ENCODE data around the gene IPO11. TPM values are rescaled to one million over a fixed set of nuclear protein-coding genes. Genes with fewer than 3 reads are reported as not detected.
"Not testable (repeated sequence)": the region's sequence is repeated elsewhere in the genome, so short reads cannot be mapped to it uniquely, and the experiment has no call there.

The IPO11 gene
- total RNA-seq, 1 donor from 2014 or later: 18.3 TPM

DNA sequence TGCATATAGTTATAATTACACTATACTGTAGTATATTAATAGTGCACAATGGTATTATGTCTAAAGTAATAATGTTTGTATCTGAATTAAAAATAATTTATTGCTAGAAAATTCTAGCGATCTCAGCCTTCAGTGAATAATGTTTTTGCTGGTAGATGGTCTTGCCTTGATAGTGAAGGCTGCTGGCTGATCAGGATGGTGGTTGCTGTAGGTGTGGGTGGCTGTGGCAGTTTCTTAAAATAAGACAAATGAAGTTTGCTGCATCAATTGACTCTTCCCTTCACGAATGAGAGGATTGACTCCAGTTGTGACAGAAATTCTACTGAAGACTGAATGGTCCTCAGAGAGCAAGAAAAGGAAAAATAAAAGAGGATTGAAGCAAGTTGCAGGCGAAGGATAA is 146.4 kb downstream of the IPO11 start:
- no peak for DNase-seq (ENCODE audit: low read depth)
- H3K27me3 ChIP-seq (ENCODE audit: control insufficient read depth, insufficient read depth, low read length): no peaks in the 10 kb centered on the region
- H3K36me3 ChIP-seq (ENCODE audit: control insufficient read depth, insufficient read depth, low read length): no peaks in the 10 kb centered on the region
- TF ChIP-seq, protein P1, sequence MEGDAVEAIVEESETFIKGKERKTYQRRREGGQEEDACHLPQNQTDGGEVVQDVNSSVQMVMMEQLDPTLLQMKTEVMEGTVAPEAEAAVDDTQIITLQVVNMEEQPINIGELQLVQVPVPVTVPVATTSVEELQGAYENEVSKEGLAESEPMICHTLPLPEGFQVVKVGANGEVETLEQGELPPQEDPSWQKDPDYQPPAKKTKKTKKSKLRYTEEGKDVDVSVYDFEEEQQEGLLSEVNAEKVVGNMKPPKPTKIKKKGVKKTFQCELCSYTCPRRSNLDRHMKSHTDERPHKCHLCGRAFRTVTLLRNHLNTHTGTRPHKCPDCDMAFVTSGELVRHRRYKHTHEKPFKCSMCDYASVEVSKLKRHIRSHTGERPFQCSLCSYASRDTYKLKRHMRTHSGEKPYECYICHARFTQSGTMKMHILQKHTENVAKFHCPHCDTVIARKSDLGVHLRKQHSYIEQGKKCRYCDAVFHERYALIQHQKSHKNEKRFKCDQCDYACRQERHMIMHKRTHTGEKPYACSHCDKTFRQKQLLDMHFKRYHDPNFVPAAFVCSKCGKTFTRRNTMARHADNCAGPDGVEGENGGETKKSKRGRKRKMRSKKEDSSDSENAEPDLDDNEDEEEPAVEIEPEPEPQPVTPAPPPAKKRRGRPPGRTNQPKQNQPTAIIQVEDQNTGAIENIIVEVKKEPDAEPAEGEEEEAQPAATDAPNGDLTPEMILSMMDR (IDR thresholded peaks at IDR 0.05; ENCODE audit: insufficient read depth, low read length, poor library complexity, severe bottlenecking): no peak
- no peak overlapping the region for H3K4me3 ChIP-seq (ENCODE audit: low read depth, low read length)

DNA sequence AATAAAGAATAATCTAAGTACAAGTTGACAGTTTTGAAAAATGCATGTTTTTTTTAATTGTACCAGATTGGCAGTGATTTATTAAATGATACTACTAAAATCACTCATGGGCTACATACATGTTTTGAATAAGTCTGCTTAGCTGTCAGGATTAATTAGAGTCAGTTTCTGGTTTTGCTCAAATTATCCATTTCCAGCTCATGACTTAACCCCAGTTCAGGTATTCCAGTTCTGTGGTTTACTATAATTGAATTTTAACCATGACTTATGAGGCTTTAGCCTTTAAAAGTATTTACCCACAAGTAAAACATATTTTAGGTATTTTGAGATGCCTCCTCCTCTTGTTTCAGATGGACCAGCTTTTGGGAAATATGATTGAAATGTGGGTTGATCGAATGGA is 148.2 kb downstream of the IPO11 start:
- H3K36me3 ChIP-seq (ENCODE audit: control insufficient read depth, insufficient read depth, low read length): no peaks in the 10 kb centered on the region
- H3K27me3 ChIP-seq (ENCODE audit: control insufficient read depth, insufficient read depth, low read length): no peaks in the 10 kb centered on the region
- TF ChIP-seq, protein P1 (IDR thresholded peaks at IDR 0.05; ENCODE audit: insufficient read depth, low read length, poor library complexity, severe bottlenecking): no peak
- no peak overlapping the region for H3K4me3 ChIP-seq (ENCODE audit: low read depth, low read length)
- DNase-seq (ENCODE audit: low read depth): no peak

DNA sequence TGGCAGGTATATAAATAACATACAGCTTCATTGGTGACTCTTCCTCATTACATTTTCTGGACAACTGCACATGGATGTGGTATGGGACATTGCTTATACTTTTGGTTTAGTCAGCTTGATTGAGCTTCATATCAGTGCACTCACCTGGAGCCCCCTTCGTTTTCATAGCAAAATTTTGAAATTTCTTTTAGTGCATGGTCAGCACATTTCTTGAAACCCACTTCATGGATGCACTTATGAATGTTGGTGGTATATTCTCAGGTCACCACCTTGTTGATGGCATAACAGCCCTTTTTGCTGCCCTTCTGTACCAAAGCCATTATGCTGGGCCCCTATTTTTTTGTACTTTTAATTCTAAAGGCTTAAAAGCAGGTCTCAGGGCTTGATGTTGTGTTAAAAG is 149.3 kb downstream of the IPO11 start:
- no peak for DNase-seq (ENCODE audit: low read depth)
- Histone ChIP-seq H3K36me3 (ENCODE audit: control insufficient read depth, insufficient read depth, low read length) (no peaks in the 10 kb centered on the region), H3K4me3 (ENCODE audit: low read depth, low read length) (no peak overlapping the region), H3K27me3 (ENCODE audit: control insufficient read depth, insufficient read depth, low read length) (no peaks in the 10 kb centered on the region)
- TF ChIP-seq, protein P1 (IDR thresholded peaks at IDR 0.05; ENCODE audit: insufficient read depth, low read length, poor library complexity, severe bottlenecking): no peak

DNA sequence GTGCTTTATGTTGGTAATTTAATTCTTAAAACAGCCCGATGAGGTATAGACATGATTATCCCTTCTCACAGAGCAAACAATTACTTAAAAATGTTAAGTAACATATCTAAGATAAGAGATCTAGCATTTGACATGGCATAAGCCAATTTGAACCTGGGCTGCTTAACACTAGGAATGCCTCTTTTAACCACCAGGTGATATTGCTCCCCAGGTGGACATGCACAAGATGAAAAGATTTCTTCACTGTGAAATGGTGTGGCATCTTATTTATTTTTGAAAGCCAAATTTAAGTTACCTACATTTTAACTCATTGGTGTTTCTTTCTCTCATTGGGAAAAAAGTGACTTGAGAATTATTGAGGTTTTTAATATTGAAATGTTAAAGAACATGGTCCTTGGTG is 150.3 kb downstream of the IPO11 start:
- Histone ChIP-seq H3K36me3 (ENCODE audit: control insufficient read depth, insufficient read depth, low read length) (no peaks in the 10 kb centered on the region), H3K27me3 (ENCODE audit: control insufficient read depth, insufficient read depth, low read length) (no peaks in the 10 kb centered on the region), H3K4me3 (ENCODE audit: low read depth, low read length) (no peak overlapping the region)
- no peak for DNase-seq (ENCODE audit: low read depth)
- TF ChIP-seq, protein P1 (IDR thresholded peaks at IDR 0.05; ENCODE audit: insufficient read depth, low read length, poor library complexity, severe bottlenecking): no peak

DNA sequence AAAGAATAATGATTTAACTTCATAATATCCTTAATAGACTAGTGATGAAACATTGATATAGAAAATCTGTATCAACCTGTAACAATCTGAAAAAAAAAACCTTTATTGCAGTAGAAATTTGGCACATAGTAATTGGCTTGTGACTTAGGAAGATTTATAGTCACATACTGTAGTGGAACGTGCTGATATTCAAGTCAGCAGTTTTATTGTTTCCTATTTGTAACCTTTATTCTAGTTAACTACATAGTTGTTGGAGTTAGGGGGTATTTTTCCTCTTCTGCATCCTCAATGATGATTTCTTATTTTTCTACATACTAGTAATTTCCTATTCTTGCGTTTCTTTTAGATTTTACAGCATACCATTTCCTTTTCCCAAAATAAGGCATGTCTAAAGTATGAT is 151.5 kb downstream of the IPO11 start:
- no peak for DNase-seq (ENCODE audit: low read depth)

DNA sequence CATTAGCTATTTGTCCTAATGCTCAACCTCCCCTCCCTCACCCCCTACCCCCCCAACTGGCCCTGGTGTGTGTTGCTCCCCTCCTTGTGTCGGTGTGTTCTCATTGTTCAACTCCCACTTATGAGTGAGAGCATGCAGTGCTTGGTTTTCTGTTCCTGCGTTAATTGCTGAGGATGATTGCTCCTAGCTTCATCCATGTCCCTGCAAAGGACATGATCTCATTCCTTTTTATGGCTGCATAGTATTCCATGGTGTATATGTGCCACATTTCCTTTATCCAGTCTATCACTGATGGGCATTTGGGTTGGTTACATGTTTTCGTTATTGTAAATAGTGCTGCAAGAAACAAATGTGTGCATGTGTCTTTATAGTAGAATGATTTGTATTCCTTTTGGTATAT is 153.2 kb downstream of the IPO11 start:
- not testable (repeated sequence) for H3K4me3 ChIP-seq (ENCODE audit: low read depth, low read length); H3K36me3 ChIP-seq (ENCODE audit: control insufficient read depth, insufficient read depth, low read length); H3K27me3 ChIP-seq (ENCODE audit: control insufficient read depth, insufficient read depth, low read length); DNase-seq (ENCODE audit: low read depth)

More for the DNA sequence above, 151.5 kb downstream of the IPO11 start:
- H3K4me3 ChIP-seq (ENCODE audit: low read depth, low read length): no peak overlapping the region
- H3K27me3 ChIP-seq (ENCODE audit: control insufficient read depth, insufficient read depth, low read length): no peaks in the 10 kb centered on the region
- TF ChIP-seq, protein P1 (IDR thresholded peaks at IDR 0.05; ENCODE audit: insufficient read depth, low read length, poor library complexity, severe bottlenecking): no peak
- H3K36me3 ChIP-seq (ENCODE audit: control insufficient read depth, insufficient read depth, low read length): no peaks in the 10 kb centered on the region
